HG02642 (cell line): ENCODE data around the gene CRACR2A.

Source experiments
- ATAC-seq: cut with Tn5 transposase; IDR thresholded peaks from one replicate; pipeline ENCODE4 v1.9.1; 2021; ENCODE audit warnings: mild to moderate bottlenecking; ENCODE audit not compliant: unreplicated experiment, poor library complexity

Gene CRACR2A

DNA sequence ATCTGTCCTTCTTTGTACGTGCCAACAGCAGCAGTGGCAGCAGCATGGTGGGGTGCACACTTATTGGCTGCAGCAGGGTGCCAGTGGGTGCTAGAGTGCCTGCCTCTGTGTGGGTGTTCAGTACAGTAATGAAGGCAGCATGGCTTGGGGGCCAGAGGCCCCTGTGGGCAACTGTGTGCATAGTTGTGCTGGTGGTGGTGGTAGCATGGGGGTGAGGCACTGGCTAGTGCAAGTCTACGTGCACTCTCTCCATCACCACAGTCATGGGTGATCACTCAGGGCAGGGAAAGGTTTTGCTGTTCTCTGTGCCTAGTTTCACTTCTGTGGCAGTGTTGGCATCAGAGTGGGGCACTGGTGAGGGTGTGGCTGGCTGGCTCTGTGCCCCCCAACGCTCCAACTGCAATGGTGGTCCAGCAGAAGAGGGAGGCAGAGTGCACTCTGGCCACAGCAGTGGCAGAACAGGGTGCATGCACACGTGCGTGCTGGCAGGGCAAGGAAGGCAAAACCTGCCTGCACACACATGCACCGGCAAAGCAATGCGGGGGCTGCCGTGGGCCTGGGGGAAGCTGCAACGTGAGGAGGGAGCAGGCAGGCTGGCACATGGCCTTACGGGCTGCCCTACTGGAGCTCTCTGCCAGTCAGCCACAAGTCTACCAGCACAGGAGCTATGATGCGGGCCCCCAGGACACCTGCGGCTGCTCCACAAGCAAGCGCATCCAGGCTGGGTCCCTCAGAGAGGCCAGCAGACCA, 60.1 kb downstream of the CRACR2A start:
- ATAC-seq, result no peak

DNA sequence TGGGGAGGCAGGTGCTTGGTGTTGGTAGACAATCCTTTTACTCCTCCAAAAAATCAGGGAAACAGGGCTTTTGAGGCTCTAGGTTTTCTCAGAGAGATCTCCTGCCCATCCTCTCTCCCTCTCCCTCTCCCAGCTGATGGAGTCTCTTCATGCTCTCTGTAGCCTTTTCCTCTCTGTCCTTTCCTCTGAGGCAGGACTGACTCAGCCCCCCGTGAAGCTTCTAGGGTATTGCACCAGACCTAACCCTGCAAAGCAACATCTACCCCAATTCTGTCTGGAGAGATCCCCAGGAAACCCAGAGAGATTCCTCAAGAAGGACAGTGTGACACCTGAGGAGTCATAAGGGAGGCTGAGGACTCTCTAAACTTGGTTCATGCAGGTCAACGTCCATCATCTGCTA, 66.4 kb downstream of the CRACR2A start:
- no peak for ATAC-seq

DNA sequence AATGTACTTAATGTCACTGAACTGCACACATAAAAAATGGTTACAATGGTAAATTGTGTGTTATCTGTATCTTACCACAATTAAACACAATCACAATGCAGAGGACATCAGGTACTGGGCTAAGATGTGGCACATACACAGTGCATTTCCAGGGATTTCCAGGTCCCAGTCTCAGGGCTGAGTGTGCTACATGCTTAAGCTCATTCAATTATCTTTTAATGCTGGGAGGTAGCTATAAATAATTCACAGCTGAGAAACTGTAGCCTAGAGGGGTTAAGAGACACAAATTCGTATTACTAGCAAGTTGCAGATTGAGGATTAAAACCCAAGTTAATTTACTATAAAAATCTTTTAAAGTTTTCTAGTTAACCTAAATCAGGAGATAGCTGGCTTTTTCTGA, 67.1 kb downstream of the CRACR2A start:
- ATAC-seq, result no peak

DNA sequence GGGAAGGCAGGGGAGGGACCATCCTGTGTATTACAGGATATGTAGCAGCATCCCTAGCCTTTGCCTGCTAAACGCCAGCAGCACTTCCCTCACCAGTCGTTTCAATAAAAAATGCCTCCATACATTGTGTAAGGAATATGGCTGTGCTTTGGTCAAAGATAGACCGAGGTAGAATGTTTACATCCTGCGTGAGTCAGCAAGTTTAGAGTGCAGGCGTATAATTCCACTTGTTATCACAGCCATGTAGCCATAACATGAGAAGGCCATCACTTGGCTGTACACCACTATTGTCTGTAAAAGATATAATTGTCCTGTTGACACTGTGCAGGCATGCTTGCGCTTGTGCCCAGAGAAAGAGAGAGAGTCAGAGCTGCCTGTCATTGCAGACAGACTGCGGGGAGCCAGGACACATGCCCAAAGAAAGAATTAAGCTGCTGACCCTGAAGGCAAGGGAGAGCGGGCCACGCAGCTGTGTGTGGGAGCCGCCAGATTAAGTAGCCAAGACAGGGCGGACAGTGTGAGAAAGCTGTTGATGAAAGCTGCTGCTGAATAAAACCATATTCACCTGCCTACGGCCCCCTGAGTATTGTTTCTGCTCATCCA, 68.4 kb downstream of the CRACR2A start:
- ATAC-seq, result no peak

DNA sequence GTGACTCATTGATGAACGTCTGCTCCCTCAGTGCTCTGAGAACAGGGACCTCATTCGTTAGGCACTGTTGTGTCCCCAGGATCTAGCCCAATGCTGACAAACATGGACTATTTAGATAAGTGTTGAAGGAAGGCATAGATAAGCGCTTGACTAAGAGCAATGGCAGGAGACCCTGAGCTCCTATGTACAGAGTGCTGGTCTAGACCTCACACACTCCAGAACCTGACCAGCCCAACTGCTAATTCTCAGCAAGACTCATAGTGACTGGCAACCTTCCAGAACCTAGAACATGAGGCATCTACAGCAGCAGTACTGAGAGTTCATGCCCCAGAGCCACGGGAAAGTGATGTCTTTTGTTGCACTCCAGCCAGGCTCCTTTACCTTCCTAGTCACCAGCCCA, 69.2 kb downstream of the CRACR2A start:
- no peak for ATAC-seq

DNA sequence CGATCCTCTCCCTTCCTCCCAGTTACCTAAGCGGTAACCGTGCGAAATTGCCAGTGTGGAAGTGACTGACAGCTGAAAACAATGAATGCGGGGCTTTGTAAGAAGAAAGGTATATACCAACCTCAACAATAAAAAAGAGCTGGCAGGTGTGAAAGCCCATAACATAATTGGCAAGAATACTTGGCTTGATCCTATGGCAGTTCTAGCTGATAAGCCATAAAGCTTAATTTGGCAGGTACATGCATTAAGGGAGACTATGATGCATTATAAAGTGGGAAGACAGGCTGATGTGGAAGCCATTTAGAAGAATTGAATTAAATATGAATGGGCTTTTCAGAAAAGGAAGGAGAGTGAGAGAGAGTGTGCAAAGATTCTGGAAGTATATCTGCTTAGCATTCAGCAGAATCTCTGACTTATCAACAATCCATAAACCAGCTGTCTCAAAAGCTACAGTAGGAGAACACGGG, 71.3 kb downstream of the CRACR2A start:
- ATAC-seq, result no peak

DNA sequence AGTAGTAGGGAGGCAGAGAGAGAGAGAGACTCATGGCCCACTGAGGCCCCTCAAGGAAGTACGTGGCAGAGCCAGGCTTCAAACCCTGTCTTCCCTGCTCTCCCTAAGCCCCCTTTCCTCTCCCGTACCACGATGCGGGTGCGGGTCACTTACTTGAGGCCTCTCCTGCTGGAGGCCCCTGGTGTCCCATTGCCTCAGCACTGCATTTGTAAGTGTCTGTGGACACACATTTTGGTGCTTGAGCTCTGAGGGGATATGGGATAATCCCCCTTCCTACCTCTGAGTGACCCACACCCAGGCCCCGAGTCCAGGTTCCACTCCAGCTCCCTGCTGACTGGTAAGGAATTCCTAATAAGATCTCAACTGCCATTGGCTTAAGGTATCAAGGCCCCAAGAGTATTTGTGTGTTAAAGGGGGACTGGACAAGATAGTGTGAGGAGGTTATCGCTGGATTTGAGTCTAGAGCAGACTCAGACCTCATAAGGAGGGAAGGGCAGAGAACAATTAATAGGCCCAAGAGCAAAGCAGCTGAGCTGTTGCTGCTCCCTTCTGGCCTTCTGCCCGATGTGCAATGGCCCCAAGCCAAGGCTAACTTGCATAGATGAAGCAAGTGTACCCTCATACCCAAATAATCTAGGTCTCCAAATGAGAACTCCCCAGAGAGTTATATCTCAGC, 71.9 kb downstream of the CRACR2A start:
- no peak for ATAC-seq

DNA sequence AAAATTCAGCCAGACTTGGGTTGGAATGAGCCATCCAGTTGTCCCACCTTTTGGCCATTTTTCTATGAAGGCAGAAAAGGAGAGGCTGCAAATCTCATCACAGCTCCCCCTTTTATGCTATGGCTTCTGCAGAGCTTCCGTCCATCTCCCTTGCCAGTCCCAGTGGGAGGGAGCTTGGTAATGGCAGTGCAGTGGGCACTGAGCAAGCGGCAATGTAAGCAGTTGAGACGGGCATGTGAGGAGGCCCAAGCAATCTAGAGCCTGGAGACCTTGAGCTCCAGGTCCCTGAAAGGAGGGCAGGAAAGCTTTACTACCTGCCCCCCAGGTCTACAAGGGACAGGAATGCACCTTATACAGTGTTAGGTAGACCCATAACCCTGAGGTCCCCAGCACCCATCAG, 73.1 kb downstream of the CRACR2A start:
- no peak for ATAC-seq

DNA sequence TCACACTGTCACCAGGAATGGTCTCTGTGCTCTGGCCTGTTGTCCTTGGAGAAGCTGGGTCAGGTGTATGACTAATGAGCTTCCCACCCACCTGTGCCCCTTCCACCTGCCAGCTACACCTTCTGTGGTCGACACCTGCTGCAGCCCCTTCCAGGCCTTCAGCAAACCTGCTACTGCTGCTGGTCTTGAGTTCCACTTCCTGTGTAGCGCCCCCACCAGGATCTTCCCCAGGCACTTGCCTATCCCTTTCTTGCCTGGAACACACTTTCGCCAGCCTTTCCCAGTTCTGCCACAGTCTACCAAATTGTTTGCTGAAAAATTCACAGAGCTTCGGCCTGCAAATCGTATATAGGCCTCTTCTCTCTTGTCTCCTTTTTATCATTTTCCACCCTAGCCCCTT, 75.3 kb downstream of the CRACR2A start:
- ATAC-seq, result no peak

DNA sequence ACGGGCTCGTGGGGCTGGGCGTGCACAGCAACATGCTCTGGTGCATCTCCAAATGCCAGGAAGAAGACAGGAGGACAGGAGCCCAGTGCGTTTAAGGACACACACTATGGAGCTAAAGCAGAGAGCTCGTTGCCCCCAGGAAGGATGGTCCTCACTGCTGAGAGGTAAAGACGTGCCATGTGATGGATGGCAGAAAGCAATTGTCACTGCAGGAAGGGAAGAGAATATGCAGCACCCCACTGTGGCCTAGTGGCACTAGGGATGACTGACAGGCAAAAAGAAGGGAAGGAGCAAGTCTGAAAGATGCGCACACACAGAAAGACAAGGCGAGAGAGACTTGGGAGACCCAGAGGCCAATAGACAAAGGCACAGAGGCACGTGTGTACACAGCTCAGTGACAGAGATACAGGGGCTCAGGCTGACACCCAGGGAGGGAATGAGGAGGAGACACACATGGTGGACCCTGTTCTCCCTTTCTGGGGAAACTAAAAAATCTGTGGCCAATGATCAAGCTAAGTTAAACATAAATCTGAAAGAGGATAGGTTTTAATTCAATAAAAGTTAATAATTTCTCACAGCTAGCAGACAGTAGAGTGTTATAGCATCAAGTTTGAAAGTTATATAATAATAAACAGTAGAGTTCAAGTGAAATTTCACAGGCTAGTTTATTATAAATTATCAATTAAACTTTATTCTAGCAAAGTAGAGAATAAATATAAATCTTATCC, 78.8 kb downstream of the CRACR2A start:
- no peak for ATAC-seq

DNA sequence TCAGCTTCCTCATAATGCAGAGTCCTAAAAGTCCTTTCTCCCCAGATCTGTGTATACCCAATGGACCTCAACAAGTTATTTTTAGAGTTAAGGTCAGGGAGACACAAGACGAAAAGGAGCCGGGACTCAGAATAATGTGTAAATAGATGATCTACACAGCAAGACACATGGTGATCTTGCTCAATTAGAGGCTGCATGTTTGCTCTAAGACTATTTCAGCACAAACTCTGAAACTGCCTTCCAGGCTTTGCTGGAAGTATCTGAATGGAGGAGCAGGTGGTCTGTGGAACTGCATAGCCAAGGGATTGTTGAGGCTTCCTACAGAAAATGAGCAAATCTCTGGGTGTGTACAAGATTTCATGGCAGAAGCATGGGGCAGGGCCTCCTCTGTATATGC, 80.8 kb downstream of the CRACR2A start:
- ATAC-seq, result no peak

DNA sequence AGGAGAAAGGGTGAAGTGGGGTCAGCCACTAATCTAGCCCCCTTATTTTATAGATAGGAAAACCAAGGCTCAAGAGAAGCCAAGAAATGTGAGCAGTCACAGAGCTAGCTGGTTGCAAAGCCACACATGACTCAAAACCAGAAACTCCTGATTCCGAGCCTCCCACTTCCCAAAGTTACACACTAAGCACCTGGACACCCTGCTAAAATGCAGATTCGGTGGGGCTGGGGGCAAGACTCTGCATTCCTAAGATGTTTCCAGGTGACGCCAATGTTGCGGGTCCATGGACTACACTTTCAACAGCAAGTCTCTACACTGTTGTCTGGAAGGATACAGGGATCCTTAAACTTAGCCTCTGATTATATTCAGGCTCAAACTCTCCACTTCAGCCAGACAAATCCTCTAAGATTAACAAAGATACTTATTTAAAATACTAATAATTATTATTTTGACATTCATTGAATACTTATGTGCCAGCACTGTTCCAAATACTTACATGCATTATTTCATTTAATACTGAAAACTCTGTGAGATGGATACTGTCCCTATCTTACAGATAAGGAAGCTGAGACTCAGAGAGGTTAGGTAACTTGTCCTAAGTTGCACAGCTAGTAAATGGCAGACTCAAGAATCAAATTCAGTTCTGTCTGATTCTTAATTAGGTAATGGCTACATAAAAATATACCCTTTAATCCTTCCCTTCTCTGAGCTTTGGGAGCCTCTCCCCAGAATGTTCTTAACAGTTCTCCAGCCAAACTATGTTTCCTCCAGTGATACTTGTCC, 81.4 kb downstream of the CRACR2A start:
- no peak for ATAC-seq

DNA sequence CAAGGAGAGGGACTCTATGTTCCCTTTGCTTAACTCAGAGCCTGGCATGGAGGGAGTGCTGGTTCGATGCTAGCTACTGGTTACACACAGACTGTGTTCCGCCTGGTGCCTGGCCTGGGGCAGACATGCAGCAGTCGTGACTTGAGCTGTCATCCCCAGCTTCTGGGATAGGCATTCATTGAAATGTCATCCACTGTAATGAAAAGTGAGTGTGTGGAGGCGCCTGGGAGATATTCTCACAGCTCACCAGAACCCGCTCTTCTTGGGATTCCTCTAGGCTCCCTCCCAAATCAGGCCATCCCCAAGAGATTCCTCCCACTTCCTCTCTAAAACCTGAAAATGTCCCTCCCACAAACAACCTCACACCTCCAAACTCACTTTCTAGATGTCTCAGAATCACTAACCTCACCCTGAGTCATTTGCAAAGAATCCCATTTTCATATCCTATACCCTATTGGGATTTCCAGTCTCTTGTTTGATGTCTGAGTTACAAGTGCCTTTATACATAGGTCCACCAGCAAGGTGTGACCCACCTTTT, 82.8 kb downstream of the CRACR2A start:
- no peak for ATAC-seq

DNA sequence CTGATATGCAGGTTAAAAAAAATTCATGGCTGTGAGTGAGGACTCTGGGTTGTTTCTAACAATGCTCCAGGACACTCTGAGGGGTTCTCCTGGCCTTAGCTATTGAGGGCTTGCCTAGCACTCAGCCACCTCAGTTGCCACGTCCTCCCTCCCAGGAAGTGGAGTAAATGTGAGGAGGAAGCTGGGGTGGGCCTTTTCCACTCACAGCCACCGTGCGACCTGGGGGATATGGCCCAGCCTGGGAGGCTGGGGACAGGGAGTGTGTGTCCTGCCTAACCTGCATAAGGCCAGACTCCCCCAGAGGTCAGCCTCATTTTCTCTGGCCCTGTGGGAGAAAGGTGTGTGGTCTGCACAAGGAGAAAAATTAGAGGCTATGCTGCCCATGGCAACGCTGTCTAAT, 83.3 kb downstream of the CRACR2A start:
- ATAC-seq, result no peak

DNA sequence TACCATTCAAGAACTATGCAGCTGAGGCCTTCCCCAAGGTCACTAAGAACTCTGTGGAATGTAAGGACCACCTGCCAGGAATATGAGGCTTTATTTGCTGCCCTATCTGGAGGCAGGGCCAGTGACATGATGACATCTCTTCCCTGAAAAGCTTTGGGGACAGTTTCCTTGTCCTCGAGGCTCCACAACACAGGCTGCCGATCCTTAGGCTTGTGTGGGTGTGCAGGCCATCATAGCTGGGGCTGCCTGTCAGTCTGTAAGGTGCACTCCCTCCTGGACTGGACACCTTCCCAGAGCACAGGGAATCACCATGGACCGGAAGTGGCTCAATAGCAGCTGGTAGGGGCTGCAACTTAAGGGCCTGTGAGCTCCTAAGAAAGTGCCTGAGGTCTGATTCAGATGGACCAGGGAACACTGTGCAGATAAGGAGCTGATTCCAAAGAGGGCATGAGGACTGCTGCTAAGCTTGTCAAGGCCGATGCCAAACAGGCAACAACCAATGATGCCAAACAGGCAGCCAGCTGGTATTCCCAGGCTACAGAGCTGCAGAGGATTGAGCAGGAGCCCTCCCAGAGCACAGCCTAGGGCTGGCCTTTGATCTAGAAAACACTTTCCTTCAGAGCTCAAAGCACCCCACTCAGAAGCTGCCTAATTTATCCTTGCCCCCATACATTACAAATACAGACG, 84.3 kb downstream of the CRACR2A start:
- ATAC-seq, result no peak

DNA sequence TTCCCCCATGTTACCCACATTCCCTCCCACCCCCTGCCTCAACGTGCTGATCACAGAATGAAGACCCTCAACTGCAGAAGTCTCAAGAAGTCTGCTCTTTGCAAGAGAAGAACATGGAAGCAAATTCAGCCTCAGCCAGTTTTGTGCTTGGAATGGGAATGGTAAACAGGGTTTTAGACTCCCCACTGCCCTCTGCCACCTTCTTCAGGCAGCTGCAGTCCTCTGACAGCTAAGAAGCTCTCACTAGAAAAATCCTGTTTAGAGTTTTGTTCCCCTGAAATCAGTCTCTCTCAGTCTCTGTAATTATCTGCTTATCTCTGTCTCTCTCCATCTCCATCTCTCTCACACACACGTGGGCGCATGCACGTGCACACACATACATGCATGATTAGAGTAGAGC, 85.4 kb downstream of the CRACR2A start:
- ATAC-seq, result no peak

DNA sequence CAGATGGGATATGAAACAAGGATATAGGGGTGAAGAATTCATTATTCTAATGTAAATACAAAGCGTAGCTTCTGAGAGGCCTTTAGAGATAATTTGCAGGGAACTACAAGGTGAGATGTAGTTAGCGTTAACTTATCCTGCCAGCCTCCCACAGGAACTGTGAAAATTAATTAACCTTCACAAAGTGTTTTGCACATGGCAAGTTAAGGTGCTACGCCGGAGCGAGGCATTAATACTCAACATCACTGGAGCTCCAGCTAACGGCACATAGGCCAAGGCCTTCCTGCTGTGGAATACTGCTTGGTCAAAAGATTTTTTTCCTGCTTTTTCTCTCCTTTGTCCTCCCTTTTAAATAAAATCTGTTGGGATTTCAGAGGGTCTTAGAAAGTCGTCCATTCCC, 86.5 kb downstream of the CRACR2A start:
- ATAC-seq, result no peak

DNA sequence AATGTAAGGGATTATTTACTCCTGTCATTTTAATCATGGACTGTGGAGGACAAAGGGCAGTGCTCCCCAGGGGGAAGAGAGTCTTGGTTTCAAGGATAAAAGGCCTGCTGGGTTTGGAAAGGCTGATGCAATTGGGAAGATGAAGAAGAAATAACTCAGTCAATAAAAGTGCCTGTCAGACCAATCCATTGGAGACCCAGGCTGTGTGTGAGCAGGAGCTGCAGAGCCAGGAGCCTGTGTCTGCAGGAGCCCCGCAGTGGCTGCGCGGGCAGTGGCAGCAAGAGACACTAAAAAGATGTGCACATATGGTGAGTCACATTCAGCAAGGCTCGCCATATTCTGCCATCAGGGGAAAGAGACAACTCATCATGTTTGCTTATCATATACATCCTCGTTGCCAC, 90.4 kb downstream of the CRACR2A start:
- ATAC-seq, result no peak

DNA sequence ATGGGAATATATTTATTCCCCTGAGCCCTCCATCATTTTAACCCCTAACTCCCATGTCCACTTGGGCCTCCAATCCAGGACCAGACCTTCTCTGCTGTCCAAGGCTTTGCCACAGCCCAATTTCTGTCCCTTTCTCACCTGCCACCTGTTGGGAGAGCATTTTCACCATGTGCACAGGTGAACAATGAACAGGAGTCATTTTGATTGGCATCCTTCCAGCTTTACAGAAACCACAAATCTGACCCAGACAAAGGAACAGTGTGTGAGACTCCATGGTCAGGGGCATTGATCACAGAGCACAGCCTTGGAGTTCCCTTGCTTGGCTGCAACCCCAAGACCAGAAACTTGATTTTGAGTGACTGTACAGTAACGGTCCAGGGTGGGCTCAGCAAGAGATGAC, 91.9 kb downstream of the CRACR2A start:
- no peak for ATAC-seq
